Bone marrow (tissue), 2 donors: Measurements from ENCODE around the gene FCRL5.
"Not testable (repeated sequence)": the region's sequence is repeated elsewhere in the genome, so short reads cannot be mapped to it uniquely, and the experiment has no call there.

Experiments used
- DNase-seq, 2 donors: peaks; one replicate each; lab custom pipeline; 2025; lab: John Stamatoyannopoulos, UW

The FCRL5 gene

DNA sequence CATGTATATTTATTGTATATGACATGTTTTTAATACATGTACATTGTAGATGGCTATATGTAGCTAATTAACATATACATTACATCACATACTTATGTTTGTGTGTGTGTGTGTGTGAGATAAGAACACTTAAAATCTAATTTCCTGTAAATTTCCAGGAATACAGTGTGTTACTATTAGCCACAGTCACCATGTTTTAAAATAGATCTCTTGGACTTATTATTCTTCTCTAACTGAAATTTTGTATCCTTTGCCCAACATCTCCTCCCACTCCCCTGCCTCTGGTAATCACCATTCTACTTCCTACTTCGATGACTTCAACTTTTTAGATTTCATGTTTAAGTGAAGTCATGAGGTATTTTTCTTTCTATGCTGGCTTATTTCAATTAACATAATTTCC lies 64.8 kb downstream of the FCRL5 start:
- no peak for DNase-seq

DNA sequence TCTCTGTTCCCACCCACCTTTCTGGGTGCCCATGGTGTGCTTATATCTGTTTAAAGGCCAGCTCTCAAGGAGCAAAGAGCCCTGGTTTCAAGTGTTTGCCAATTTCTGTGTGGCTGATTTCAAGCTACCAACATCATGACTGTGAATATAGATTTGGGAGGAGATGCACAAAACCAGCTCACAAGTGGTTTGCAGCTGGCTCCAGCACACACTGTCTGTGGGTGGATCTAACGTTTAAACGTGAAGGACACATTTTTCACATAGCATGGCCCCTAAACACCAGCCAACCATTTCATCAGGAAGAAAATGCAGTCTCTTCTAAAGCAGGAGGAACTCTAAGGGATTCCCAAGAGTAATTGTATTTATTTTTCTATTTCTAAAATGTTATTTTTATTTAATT lies 65.2 kb downstream of the FCRL5 start:
- no peak for DNase-seq

GRCh38 chr1:157486400-157486799 lies 65.9 kb downstream of the FCRL5 start:
- not testable (repeated sequence) for DNase-seq

DNA sequence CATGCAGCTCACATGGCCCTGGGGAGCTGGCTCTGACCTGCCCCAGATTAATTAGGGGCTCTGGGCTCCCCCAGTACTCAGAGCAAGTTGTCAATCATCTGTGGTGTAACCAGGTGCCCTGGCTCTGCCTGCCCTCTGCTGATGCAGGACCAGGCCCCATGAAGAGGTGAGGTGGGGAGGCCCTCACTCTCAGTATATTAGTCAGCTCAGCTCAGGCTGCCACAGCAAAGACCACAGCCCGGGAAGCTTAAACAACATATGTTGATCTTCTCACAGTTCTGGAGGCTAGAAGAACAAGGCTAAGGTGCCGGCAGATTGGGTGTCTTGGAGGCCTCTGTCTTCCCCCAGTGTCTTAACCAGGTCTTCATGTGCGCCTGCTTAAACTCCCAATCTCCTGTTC lies 66.5 kb downstream of the FCRL5 start:
- DNase-seq = no peak

DNA sequence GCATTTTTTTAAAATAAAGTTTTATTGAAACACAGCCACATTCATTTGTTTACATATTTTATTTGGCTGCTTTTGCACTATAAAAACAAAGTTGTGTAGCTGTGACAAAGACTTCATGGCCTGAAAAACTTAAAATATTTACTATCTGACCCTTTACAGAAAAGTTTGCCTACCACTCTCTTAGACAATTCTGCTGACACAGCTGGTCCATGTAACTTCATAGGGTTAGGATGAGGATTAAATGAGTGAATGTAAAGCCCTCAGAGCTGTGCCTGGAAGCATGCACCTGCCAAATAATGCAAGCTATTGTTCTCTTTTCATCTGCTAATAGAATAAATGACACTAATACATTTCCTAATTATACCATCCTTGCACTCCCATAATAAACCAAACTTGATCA lies 67.7 kb downstream of the FCRL5 start:
- DNase-seq = no peak

- no peak for DNase-seq
These were observed 68.7 kb downstream of the FCRL5 start for GRCh38 chr1:157483635-157484034.

GRCh38 chr1:157482717-157483116 lies 69.6 kb downstream of the FCRL5 start:
- DNase-seq = no peak

- no peak for DNase-seq
These were observed 70.1 kb downstream of the FCRL5 start for GRCh38 chr1:157482174-157482573.

DNA sequence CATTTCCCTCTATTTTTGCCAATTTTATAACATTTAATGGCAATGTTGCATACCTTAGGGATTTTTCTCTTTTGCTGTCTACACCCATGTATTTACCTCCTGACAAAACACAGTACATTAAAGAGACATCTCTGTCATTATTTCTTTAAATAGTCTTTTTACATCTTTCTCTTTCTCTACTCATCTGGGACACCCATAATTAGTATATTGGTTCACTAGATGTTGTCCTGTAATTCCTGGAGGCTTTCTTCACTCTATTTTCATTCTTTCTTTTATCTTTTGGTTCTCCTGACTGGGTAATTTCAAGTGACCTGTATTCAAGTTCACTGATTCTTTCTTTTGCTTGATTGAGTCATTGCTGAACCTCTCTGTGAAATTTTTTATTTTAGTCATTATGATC lies 74.3 kb downstream of the FCRL5 start:
- no peak for DNase-seq

- DNase-seq = no peak
These were observed 74.9 kb downstream of the FCRL5 start for GRCh38 chr1:157477419-157477818.

DNA sequence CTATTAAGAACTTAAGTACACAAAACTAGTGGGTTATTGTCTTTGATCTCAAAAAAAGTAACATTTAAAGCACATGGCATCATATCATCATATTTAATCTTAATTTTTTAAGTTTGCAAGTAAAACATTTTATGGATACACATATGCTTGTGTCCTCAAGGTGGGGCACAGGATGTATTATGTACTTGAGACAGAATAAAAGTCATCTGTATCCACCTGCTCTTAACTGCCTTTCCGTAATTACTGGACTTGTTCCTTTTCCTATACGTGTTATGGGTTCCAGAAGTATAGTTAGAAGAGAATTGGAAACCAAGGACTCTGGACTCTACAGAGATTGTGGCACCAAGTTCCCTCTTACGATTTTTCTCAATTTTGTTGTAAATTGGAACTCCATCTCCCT lies 79.4 kb downstream of the FCRL5 start:
- DNase-seq = no peak

DNA sequence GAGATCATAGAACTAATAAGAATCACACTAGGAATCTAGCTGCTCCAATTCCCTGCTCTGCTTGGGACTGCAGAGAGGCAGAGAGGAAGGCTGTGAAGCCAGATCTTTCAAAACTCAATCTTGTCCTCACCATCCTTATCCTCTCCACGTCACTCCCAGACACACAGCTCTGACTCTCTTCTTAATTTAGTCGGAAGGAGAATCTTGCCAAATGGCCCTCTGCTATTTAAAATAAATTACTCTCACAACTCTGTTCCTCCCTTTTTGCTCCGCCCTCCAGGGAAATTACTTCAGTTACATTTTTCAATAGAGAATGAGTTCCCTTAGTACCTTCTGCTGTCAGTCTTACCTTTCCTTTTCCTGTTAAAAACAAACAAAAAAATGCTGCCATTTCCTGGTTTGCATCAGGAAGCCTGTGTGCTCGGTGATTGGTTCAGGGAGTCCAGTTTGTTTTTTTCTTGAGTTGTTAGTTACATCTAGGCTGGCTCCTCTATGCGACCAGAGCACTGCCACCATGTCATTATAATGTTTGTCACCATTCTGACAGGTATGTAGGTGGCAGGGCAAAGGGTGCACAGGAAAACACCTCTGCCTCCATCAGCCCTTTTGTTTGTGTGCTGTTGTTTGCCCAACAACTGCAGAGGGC lies 80.1 kb downstream of the FCRL5 start:
- DNase-seq = no peak

- no peak for DNase-seq
These were observed 80.8 kb downstream of the FCRL5 start for GRCh38 chr1:157471531-157471930.

DNA sequence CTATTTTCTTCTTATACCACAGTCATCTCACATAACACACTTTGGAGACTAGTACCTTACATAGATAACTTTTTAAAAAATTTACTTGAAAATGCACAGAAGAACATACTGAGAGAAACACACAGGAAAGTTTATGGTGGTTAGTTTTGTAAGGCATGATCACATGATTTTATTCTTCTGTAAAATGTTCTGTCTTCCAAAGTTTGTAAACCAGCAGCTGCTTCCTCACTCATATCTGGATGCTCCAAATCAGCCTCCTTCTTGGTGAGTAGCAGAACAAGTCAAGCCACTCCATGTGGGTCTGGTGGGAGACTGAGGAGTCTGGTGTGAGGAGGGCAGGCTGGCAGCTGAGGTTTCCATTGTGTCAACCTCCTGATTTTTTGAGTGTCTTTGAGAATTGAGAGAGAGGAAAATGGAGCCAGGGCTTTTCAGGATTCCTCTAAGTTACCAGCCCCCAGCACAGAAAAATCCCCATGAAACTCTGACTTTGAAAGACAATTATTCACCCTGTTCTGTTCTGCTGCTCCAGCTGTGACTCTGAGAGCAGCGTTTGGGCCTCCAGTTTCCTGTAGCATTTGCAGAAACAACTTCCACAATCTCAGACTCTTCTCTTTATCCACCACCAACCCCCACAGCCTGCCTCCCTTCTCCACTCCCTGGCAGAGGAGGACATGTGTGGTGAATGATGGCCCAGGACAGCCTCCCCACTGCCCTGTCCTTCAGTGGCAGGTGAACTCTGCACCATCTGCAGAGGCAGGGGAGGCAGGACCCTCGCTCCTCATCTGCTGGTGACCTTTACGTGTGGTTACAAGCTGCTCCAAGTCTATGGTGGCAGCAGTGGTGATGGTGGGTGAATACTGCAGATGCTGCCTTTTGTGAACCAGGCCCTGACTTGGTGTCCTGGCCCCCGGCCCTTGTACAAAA lies 82.3 kb downstream of the FCRL5 start:
- DNase-seq = no peak

- DNase-seq = no peak
These were observed 83.0 kb downstream of the FCRL5 start for GRCh38 chr1:157469300-157469699.

DNA sequence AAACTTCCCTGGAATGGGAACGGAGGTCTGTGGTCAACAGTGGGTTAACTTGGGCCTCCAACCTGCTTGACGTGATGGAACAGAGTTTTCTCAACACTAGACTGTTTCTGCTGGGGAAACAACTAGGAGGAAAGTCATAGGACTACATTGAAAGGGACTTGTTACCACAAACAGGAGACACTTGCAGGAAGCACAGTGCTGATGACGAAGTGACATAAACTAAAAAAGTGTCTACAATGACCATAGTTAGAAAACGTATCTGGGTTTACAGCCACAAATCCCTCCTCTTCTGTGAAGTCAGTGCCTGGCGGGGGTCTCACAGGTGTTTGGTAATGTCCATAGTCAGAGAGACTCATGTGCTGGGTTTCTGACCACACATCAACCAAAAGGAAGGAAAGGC lies 86.3 kb downstream of the FCRL5 start:
- DNase-seq = no peak
